HG02938 (cell line): ENCODE data around the gene SLC25A30.
"Not testable (repeated sequence)": the region's sequence is repeated elsewhere in the genome, so short reads cannot be mapped to it uniquely, and the experiment has no call there.

Source experiments
- ATAC-seq: cut with Tn5 transposase; IDR thresholded peaks from one replicate; pipeline ENCODE4 v1.9.1; 2021; ENCODE audit warnings: mild to moderate bottlenecking, moderate library complexity; ENCODE audit not compliant: unreplicated experiment

SLC25A30 gene

DNA sequence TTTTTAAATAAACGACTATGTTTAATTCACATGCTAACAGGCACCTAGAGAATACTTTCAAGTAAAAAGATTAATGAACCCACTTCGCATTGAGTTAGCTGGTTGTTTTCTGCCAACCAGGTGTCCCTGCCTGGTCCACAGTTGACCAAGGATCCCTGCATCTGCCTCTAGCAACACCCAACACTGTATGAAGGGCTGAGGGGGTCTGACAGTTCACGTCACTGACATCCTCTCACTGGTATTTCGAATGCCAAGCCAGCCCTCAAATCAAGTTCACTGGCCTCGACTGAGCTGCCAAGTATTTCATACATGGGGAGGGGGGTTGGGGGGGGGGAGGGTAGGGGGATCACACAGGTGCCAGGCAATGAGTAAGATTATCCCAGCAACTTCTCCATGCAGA lies 25.4 kb downstream of the SLC25A30 start:
- ATAC-seq = no peak

DNA sequence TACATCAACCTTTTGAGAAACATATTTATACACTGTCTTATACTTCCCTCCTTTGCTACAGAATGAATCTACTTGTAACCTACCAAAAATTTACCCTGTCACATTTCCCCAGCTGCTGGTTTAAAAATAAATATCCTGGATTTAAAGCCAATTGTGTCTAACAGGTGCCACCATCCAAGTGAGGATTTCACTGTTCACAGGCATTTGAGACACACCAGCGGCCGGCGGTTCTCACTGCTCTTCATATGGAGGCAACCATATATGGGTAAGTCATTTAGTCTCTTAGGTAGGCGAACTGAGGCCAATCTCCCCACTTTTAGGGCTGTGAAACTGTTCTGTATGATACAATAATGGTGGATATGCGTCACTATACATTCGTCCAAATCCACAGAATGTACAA lies 26.2 kb downstream of the SLC25A30 start:
- no peak for ATAC-seq

DNA sequence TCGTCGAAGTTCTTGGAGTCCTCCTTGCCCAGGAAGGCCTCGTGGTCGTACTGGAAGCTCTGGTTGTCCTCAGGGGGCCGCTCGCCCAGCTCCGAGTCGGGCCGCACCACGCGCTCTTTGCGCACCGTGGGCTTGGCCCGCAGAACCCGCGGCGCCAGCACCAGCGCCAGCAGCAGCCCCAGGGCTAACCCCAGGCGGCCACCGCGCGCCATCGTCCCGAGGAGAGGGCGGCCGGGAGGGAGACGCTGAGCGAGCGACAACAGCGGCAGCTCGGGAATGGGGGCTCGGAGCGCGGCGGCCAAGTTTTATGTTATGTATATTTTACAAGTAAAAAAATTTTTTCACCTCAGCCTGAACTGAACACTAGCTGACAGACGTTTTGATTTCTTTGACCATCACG lies 27.0 kb downstream of the SLC25A30 start:
- ATAC-seq = not testable (repeated sequence)

- ATAC-seq = not testable (repeated sequence)
These were observed 27.8 kb downstream of the SLC25A30 start for GRCh38 chr13:45390348-45390747.

DNA sequence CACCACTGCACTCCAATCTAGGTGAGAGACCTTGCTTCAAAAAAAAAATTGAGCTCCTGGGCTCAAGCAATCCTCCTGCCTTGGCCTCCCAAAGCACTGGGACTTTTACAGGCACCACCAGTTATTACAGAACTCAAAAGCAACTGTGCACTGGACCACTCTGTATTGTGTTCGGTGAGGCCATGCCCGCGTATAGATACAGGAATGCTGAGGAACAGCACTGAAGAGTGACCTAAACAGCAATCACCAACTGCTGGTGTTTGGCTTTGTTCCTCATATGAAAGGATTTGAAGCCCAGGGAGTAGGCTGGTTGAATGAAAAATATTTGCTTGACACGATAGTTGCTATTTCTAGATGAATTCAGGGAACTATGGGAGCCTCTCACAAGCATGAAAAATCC lies 29.5 kb downstream of the SLC25A30 start:
- ATAC-seq = no peak

- not testable (repeated sequence) for ATAC-seq
These were observed 31.1 kb downstream of the SLC25A30 start for GRCh38 chr13:45386892-45387575.

DNA sequence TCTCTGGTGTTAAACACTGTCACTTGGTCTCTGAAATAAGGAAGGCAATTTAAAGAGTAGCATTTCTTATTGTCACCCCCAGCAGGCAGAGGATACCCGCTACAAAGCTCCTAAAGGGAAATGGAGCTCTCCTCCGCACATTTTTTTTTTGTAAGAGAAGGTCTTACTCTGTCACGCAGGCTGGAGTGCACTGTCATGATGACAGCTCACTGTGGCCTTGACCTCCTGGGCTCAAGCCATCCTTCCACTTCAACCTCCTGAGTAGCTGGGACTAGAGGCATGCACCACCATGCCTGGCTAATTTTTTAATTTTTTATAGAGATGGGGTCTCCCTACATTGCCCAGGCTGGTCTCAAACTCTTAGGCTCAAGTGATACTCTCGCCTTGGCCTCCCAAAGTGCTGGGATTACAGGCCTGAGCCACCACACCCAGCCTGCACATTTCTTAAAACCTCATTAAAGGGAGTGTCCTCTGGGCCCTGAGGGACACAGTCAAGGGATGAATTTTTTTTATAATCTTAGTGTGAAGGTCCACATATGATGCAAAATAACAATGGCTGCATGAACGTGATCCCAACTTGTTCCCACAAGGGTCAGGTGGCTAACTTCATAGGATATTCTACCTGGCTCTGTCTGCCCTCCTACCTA lies 32.1 kb downstream of the SLC25A30 start:
- ATAC-seq = no peak

GRCh38 chr13:45385320-45385719 lies 32.9 kb downstream of the SLC25A30 start:
- no peak for ATAC-seq

GRCh38 chr13:45384474-45385174 lies 33.5 kb downstream of the SLC25A30 start:
- ATAC-seq = no peak

- ATAC-seq = not testable (repeated sequence)
These were observed 35.4 kb downstream of the SLC25A30 start for GRCh38 chr13:45382739-45383138.

- no peak for ATAC-seq
These were observed 37.0 kb downstream of the SLC25A30 start for GRCh38 chr13:45381196-45381595.

GRCh38 chr13:45380708-45381107 lies 37.5 kb downstream of the SLC25A30 start:
- ATAC-seq = not testable (repeated sequence)

DNA sequence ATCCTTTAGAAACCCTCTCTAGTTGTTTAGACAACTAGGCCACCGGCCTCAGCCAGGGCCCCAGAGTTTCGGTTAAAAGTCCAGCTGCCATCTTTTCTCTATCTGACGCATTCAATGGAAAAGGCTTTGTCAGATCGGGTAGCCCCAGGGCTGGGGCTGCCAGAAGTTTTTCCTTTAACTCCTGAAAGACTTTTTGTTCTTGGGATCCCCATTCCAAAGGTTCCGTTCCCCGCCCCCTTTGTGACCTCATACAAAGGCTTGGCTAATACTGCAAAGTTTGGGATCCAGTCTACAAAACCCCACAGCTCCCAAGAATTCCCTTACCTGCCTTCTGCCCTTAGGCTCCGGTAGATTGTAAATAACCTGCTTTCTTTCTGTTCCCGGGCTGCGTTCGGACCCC lies 38.7 kb downstream of the SLC25A30 start:
- ATAC-seq = not testable (repeated sequence)

GRCh38 chr13:45378786-45379185 lies 39.4 kb downstream of the SLC25A30 start:
- not testable (repeated sequence) for ATAC-seq

- ATAC-seq = not testable (repeated sequence)
These were observed 40.9 kb downstream of the SLC25A30 start for GRCh38 chr13:45377314-45377713.

GRCh38 chr13:45376651-45377050 lies 41.5 kb downstream of the SLC25A30 start:
- not testable (repeated sequence) for ATAC-seq

GRCh38 chr13:45374917-45375316 lies 43.3 kb downstream of the SLC25A30 start:
- no peak for ATAC-seq

DNA sequence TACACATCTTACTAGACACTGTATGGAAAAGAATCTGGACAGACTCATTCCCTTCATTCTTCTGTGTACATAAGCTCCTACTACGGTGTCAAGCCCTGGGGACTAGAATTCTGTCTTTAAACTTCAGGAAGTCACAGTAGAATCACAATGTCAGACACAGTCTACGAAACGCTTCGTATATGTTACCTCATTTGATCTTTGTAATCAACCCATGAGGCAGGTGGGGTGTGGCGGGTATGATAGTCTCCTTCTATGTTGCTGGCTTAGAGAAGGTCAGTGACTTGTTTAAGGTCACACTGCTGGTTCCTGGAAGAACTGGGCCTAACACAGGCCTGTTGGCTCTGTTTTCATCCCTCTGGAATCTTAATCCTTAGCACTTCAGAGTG lies 45.0 kb downstream of the SLC25A30 start:
- no peak for ATAC-seq

GRCh38 chr13:45372189-45373161 lies 45.7 kb downstream of the SLC25A30 start:
- no peak for ATAC-seq

DNA sequence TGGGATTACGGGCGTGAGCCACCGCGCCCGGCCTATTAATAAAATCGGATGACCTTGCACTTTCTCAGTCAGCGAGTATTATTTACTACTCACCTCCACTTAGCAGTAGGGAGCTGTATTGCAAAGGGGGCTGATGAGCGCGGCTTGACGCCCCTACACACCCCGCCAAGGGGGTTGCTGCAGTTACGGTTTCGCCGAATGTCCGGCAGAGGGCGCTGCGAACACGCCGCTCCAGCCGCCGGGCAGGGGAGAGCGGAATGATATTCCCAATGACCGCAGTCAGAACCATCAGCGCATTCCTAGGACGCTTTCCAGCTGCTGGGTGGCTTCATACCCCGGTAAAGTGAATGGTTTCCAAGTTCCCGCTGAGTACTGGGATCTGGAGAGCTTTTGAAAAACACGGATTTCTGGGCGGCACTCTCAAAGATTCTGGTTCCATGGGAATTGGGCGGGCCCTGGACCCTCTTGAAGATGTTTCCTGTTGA lies 47.2 kb downstream of the SLC25A30 start:
- ATAC-seq = no peak

DNA sequence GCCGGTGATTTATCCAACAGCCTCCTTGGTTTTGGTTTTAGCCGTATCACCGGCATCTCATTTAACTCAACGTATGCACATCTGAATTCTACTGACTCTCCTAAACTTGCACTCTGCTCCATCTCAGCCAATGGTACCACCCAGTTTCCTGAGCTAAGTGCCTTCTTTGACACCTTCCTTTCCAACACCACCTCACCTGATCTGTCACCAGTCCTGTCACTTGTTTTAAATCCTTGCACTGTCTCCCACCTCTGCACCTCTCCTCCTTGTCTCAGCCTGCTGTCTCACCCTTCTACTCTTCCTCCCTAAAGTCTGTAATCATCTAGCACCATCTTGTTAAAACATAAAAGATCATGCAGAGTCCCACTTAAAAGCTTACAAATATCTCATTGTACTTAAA lies 49.1 kb downstream of the SLC25A30 start:
- ATAC-seq = no peak
